Measurements from ENCODE around the gene AQP12B.
"Not testable (repeated sequence)": the region's sequence is repeated elsewhere in the genome, so short reads cannot be mapped to it uniquely, and the experiment has no call there.

Gene AQP12B

GRCh38 chr2:240670950-240671349 lies 11.7 kb downstream of the AQP12B start:
- no peak overlapping the region for H3K4me3 ChIP-seq (ENCODE audit: low read length)
- no peak for TF ChIP-seq CTCF (IDR thresholded peaks at IDR 0.05; ENCODE audit: insufficient read depth, low read depth, low read length, missing control alignments)
- no peak for DNase-seq (ENCODE audit: low read depth)

DNA sequence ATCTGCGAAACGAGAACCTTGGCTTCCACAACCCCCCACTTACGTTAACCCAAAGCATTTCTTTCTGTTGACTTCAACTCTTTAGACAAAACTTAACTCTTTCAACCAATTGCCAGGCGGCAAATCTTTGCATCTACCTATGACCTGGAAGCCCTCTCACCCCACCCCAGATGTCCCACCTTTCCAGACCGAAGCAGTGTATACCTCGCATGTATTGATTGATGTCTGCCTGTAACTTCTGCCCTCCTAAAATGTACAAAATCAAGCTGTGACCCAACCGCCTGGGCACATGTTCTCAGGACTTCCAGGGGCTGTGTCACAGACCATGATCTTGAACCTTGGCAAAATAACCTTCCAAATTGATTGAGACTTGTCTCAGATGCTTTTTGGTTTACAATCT lies 12.3 kb downstream of the AQP12B start:
- TF ChIP-seq CTCF (IDR thresholded peaks at IDR 0.05; ENCODE audit: insufficient read depth, low read depth, low read length, missing control alignments), result no peak
- H3K4me3 ChIP-seq (ENCODE audit: low read length), result no peak overlapping the region
- DNase-seq (ENCODE audit: low read depth), result no peak

- H3K4me3 ChIP-seq (ENCODE audit: low read length), result no peak overlapping the region
- TF ChIP-seq CTCF (IDR thresholded peaks at IDR 0.05; ENCODE audit: insufficient read depth, low read depth, low read length, missing control alignments), result no peak
- no peak for DNase-seq (ENCODE audit: low read depth)
Observed at GRCh38 chr2:240664622-240665021, 18.1 kb downstream of the AQP12B start.

GRCh38 chr2:240663546-240664190 lies 19.0 kb downstream of the AQP12B start:
- H3K4me3 ChIP-seq (ENCODE audit: low read length), result no peak overlapping the region
- TF ChIP-seq CTCF (IDR thresholded peaks at IDR 0.05; ENCODE audit: insufficient read depth, low read depth, low read length, missing control alignments), result no peak
- no peak for DNase-seq (ENCODE audit: low read depth)

DNA sequence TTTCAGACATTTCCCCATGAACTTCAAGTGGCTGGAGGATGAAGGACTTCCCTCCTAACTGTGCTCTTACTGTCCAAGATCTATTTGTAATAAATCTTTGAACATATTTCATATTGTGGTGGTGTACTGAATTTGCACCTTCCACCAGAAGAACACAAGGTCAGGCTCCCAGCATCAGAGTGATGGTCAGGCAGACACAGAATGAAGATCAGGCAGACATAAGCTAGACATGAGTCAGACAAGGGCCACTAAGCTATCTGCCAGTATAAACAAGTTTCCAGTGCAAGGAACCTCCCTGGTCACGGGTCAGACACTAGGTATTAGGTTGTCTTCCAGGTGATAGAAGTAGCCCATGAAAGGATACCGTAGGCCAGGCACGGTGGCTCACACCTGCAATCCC lies 20.0 kb downstream of the AQP12B start:
- H3K4me3 ChIP-seq (ENCODE audit: low read length), result no peak overlapping the region
- no peak for TF ChIP-seq CTCF (IDR thresholded peaks at IDR 0.05; ENCODE audit: insufficient read depth, low read depth, low read length, missing control alignments)
- DNase-seq (ENCODE audit: low read depth), result no peak

DNA sequence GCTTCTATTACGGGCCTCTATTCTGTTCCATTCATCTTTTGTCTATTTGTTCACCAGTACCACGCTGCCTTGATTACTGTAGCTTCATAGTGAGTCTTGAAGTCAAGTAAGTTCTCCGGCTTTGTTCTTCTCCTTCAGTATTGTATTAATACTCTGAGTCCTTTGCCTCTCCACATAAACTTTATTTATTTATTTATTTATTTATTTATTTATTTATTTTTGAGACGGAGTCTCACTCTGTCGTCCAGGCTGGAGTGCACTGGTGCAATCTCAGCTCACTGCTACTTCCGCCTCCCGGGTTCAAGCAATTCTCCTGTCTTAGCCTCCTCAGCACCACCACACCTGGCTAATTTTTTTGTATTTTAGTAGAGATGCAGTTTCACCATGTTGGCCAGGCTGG lies 22.8 kb downstream of the AQP12B start:
- H3K4me3 ChIP-seq (ENCODE audit: low read length); DNase-seq (ENCODE audit: low read depth): not testable (repeated sequence)

DNA sequence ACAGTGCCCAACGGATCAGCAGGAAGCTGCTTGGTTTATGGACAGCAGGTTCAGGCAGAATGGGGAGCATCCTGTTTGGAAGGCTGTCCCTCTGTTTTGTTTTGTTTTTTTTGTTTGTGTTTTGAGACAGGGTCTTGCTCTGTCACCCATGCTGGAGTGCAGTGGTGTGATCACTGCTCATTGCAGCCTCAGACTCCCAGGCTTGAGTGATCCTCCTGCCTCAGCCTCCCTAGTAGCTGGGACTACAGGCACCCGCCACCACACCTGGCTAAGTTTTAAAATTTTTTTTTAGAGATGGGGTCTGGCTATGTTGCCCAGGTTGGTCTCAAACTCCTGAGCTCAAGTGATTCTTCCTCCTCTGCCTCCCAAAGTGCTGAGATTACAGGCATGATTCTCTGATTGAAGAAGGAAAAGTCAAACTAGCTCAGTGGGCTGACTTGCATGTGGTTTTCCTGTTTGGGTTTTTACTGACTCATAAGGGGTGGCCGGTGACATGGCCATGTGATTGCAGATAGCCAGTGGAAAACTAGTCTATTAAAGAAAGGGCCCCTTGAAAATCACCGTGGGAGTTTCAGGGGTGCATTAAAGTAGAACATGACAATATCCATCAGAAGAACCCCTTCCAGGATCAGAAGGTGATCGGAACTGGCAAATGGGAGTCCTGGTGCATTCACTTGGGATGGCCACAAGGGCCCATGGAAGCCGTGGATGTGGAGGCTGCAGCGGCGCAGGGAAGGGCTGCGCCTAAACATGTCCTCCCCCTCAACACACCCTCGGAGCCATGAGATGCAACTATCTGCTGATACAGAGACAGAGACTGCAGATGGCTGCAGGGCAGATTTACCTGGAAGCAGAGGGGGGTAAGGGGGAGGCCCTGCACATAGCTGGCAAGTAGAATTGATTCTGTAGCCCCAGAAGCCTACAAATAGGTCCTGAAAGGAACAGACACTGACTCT lies 26.5 kb downstream of the AQP12B start:
- no peak for TF ChIP-seq CTCF (IDR thresholded peaks at IDR 0.05; ENCODE audit: insufficient read depth, low read depth, low read length, missing control alignments)
- H3K4me3 ChIP-seq (ENCODE audit: low read length), result no peak overlapping the region
- no peak for DNase-seq (ENCODE audit: low read depth)

Data from epithelial cell of esophagus (primary cell).